ENCODE data around the gene MKLN1.
"Not testable (repeated sequence)": the region's sequence is repeated elsewhere in the genome, so short reads cannot be mapped to it uniquely, and the experiment has no call there.

Gene MKLN1

DNA sequence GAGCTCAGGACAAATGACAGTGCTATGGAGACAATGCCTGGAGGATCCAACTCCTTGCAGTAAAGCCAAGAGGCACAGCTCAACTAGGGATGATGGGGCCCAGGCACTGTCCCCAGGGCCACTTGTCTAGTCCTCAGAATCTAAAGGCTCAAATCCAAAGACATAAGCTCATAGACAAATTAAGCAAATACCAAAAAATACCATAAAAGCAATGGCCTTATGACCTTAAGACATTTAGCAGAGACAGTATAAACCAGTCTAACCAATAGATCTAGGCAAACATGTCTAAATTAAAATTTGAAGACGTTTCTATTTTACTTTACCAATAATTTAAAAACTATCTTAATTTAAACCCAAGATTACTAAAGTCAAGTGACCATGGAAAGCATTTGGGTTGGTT, 14.8 kb upstream of the MKLN1 start:
- DNase-seq (ENCODE audit: low read depth in 2 of 2), result no peak

DNA sequence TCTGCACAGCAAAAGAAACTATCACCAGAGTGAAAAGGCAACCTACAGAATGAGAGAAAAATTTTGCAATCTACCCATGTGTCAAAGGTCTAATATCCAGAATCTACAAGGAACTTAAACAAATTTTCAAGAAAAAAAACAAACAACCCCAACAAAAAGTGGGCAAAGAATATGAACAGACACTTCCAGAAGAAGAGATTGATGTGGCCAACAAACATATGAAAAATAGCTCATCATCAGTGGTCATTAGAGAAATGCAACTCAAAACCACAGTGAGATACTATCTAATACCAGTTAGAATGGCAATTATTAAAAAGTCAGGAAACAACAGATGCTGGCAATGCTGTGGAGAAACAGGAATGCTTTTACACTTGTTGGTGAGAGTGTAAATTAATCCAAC, 7.1 kb upstream of the MKLN1 start:
- no peak for DNase-seq (ENCODE audit: low read depth in 2 of 2)

DNA sequence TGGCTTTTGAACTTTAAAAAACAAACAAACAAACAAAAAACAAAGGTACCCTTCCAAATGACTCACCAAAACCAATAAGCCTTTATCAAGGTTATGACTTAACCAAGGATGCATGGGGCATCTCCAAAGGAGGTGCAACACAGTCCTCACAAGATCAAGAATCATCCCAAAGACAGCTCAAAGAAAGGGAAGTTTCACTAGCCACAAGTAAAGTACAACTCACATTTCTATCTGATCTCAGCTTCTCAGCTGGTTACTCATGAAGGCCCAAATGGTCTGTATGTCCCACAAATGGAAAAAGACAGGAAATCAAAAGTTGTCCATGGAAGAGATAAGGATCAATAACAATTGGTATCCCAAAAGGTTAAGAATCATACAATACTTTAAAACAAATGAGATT, 6.0 kb upstream of the MKLN1 start:
- no peak for DNase-seq (ENCODE audit: low read depth in 2 of 2)

DNA sequence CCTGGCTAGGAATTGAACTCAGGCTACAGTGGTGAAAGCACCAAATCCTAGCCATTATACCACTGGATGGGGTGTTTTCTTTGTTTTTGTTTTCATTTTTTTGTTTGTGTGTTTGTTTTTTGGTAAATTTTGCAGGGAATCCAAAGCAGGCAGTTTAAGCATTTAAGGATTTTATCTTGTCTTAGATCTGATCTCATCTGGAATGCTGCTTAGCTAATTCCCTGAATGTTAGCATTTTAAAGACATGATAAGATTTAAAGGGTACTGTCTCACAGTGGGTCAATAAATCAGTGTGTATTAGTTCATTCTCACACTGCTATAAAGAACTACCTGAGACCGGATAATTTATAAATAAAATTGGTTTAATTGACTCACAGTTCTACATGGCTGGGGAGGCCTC, 5.6 kb upstream of the MKLN1 start:
- no peak for DNase-seq (ENCODE audit: low read depth in 2 of 2)

DNA sequence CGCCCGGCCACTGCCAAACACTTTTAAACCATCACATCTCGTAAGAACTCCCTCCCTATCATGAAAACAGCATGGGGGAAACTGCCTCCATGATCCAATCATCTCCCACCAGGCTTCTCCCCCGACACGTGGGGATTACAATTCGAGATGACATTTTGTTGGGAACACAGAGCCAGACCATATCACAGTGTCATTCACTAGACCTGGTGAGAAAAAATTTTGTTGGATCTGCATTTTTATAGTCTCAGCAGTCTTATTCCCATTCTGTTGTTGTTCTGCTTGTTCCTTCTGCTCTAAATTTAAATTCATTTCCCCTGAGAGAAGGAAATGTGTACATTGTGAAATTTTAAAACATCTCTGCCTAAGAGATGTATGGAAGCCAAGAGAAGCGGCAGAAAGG, 4.8 kb upstream of the MKLN1 start:
- no peak for DNase-seq (ENCODE audit: low read depth in 2 of 2)

DNA sequence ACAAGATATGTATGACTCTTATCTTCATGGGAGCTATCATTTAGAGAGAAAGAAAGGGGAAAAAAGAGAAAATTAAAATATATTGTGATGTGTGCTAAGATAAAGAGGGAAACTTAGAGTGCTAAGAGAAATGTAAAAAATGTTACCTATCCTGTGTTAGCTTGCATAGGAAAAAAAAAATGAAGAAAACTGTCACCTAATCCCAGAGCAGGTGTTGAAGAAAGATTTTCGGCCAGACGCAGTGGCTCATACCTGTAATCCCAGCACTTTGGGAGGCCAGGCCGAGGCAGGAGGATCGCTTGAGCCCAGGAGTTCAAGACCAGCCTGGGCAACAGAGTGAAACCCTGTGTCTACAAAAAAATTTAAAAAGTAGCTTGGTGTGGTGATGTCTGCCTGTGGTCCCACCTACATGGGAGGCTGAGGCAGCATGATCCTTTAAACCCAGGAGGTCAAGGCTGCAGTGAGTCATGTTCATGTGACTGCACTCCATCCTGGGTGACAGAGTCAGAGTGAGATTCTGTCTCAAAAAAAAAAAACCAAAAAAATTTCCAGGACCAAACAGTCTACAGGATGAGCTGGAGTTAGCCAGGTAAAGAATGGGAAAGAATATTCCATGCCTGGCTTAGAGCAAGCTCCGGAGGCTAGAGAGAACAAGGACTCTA, 2.4 kb upstream of the MKLN1 start:
- no peak for DNase-seq (ENCODE audit: low read depth in 2 of 2)

DNA sequence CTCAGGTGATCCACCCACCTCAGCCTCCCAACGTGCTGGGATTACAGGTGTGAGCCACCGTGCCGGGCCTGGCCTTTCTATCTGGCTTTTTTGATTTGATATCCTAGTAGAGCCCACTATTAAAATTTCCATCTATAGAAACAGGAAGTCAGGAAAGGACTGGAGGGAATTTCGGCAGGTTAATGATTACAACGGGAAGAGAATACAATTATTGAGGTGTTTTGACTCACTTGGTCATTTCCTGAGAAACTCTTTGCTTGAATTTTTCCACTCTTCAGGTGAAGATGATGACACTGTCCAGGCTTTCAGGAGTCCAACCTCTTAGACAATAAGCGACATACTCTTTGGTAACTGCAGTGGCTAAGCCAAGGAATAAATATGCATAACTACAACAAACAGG, 1.1 kb upstream of the MKLN1 start:
- no peak for DNase-seq (ENCODE audit: low read depth in 2 of 2)

DNA sequence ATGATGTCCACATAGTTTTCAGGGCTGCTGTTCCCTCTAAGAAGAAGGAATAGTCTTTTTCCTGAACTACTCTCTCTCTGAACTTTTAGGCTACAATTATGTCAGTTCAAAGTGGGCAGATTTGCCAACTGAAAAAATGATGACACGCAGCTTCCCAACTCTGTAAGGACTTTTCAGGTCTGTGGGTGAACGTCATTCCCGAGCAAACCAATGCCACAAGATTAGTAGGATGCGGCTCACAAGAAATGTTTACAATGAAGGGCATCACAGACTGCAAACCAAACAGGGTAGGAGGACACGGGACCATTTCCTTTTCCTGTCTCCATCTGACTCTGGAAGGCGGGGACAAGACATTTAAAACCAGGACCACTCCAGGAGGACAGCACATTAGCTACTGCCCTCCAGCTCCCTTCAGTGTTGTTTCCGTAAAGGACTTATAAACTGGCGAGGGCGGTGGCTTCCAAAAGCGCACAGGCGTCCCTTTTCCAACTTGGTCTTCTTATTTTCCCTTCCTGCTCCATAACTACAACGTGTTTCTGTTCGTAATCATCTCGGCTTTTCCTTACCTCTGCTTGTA, 539 bp upstream of the MKLN1 start:
- DNase-seq (ENCODE audit: low read depth in 2 of 2), result peak; percentile 24 to 30

DNA sequence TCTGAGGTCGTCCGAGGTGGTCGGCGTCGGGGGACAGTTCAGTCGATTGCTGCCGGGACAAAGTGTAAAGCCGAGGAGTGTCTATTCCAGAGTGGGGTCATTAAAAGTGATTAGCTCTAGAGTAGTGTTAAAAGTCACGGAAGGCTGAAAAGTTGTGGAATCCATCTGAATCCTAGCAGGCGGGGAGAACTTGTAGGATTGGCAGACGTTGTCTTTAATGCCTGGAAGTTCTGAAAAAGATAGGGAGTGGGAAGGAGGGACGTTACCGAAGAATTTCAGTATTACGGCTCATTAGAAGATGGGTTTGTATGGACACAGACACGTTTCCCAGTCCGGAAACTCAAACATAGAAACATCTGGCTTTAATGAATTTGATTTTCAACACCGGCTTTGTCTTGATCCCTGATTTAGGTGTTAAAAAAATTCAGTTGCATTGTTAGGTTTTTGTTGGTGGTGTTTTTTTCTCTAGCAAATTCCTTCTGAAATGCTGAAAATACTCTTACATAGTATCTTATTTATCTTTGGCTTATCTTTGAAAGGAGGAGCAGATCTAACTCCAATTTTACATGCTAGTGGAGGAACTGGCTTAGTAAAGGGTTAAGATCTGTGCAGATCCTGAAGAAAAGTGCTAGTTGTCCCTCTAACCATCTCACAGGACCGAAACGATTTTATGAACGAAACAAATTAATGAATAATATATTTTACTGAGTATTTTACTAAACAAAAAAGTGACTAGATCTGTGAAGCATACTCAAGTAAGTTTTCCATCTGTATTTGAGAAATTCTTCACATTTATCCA, 900 bp downstream of the MKLN1 start:
- peak; percentile 28 to 31 for DNase-seq (ENCODE audit: low read depth in 2 of 2)

DNA sequence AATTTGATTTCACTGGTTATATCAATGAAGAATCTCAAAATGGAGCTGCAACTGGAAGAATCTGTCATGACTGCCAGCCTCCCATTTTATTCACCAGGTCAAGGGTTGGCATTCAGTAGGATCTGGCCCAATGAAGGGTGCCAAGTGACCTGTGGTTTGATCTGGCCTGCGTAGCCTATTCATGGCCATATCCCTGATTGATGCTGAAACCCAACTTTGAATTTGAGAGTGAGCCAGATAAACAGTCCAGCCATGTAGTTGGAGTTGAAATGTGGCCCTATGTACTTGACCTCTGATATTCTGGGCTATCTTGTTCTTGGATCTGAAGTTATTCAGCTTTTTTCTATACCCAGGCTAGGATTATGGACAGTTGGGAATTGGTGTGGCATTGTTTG, 1.5 kb downstream of the MKLN1 start:
- no peak for DNase-seq (ENCODE audit: low read depth in 2 of 2)

DNA sequence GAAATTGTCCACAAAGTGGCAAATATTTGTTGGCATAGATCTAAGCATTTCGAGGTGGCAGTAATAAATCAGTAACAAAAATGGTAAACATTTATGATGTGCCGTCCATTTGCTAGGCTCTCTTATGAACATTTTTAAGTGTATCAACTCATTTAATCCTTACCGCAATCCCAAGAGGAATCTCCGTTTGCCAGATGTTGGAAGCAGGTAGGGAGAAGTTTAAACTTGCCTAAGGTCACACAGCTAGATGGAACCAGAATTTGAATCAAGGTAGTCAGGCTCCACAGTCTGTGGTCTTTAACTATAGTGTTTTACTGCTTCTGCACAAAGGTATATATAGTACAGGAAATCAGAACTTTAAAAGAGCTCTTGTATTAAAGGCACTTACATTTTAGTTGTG, 2.6 kb downstream of the MKLN1 start:
- DNase-seq (ENCODE audit: low read depth in 2 of 2), result no peak

DNA sequence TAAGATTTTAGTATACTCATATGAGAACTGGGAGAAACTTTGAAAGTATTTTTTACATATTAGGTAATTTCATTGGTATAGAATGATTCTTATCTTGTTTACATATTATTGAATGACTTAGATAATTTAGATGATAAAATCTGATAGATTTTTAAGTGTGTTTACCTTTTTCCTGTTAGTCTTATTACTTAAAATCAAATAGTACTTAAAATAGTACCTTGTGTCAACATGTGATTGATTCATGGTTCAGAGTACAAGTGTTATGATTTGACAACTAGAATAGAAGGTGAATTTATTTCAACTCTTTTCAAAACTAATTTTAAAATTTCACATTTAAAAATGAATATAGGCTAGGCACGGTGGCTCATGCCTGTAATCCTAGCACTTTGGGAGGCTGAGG, 4.1 kb downstream of the MKLN1 start:
- no peak for DNase-seq (ENCODE audit: low read depth in 2 of 2)

DNA sequence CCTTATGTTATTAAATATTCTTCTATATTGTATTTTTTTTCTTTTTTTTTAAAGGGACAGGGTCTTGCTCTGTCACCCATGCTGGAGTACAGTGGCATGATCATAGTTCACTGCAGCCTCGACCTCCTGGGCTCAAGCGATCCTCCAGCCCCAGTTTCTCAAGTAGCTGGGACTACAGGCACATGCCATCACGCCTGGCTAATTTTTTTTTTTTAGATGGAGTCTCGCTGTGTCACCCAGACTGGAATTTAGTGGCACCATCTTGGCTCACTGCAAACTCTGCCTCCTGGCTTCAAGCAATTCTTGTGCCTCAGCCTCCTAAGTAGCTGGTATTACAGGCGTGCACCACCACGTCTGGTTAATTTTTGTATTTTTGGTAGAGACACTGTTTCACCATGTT, 5.1 kb downstream of the MKLN1 start:
- DNase-seq (ENCODE audit: low read depth in 2 of 2), result not testable (repeated sequence)

DNA sequence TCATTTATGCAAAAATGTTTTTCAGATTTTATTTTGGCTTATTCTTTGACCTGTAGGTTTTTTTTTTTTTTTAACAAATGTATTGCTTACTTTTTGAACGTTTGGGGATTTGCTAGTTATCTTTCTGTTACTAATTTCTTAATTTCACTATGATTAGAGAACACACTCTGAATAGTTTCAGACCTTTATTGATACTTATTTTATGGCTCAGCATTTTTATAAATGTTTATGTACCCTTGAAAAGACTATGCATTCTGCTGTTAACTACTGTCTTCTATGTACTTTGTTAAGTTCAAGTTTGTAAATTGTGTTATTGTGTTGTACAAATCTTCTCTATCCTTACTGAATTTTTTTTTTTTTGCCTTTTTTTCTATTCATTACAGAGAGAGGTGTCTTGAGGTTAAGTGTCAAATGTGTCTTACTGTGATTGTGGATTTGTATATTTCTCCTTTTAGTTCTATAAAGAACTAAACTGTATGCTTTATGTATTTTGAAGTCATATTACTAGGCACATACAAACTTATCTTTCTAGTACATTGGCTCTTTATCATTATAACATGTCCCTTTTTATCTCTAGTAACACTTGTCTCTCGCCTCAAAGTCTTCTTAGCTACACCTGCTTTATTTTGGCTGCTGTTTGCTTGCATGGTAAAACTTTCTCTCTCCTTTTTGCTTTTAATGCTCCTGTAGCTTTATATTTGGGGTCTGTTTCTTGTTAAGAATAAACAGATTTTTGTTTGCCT, 8.1 kb downstream of the MKLN1 start:
- DNase-seq (ENCODE audit: low read depth in 2 of 2), result no peak

DNA sequence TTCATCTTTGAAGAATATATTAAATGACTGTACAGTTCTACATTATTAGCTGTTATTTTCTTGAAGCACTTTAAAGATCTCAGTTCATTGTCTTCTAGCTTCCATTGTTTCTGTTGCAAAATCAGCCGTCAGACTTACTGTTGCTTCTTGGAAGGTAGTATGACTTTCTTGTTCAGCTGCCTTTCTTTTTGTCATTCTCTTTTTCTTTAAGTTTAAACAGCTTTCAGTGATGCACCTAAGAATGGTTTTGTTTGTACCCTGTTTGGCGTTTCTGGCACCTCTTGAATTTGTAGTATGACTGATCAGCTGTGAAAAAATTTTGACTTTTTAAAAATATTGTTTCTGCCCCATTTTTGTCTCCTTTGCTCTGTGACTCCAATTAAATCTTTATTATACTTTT, 9.3 kb downstream of the MKLN1 start:
- no peak for DNase-seq (ENCODE audit: low read depth in 2 of 2)

DNA sequence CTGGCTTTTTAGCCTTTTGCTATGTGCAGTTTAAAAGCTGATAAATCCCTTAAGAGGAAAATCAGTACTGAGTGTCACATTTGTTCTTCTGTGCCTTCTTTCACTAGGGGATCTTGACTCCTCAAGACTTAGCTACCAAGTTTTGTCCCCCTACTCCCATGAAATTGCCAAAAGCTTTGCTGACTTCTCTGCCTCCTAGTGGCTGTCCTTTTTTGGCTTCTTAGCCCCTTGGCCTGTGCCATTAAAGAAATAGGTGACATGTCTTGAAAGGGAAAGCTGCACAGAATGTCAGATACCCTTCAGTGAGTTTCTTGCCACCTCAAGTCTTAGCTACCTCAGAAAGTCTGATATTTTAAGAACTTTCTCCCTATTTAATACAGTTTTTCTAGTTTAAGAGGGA, 10.5 kb downstream of the MKLN1 start:
- no peak for DNase-seq (ENCODE audit: low read depth in 2 of 2)

DNA sequence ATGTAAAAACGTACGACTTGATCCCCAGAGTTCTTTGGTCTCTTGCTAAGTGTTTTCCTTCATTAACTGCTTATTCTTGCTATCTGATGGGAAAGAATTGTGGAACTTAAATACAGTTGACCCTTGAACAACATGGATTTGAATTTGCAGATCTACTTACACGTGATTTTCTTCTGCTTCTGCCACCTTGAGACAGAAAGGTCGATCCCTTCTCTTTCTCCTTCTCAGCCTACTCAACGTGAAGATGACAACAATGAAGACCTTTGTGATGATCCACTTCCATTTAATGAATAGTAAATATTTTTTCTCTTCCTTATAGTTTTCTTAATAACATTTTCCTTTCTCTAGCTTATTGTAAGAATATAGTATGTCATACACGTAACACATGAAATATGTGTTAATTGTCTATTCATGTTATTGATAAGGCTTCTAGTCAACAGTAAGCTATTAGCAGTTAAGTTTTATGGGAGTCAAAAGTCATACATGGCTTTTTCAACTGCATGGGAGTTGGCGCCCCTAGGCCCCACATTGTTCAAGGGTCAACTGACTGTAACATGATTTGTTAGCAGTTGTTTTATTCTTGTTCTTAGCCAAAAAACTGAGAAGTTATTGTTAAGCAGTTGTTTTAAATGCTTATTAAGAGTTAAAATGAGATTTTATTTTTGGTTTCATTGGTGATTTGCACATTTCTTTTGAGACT, 11.2 kb downstream of the MKLN1 start:
- no peak for DNase-seq (ENCODE audit: low read depth in 2 of 2)

DNA sequence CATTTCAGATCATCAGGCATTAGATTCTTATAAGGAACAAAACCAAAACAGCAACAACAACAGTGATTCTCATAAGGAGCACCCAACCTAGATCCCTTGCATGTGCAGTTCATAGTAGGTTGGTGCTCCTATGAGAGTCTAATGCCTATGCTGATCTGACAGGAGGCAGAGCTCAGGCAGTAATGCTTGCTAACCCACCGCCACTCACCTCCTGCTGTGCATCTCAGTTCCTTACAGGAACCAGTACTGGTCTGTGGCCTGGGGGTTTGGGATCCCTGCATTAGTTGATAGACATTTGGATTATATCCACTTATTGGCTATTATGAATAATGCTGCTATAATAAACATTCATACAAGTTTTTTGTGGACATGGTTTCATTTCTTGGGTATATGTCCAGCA, 14.0 kb downstream of the MKLN1 start:
- DNase-seq (ENCODE audit: low read depth in 2 of 2), result no peak

DNA sequence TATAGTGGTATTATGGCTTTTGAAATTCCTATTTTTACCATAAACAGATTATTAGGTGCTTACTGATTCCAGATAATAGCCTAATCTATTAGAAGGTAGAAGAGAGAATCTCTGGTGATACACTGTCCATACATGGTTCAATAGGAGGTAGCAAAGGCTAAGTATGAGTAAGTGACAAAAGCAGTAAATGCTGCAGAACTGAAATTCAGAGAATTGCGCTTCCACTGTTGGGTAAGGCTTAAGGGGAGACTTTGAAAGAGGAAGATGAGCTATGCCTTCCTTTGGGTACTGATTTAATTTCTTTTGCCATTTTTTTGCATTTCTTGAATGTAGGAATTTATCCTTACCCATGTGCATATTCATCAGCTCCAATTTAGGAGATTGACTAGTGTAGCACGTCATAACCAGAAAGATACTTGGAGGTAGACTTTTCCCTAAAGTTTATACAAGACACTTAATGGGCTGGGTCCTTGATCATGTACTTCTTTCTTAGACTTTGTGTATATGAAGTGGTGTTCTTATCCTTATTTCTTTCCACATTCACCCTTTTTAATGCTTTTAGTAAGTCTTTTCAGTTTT, 15.3 kb downstream of the MKLN1 start:
- no peak for DNase-seq (ENCODE audit: low read depth in 2 of 2)

DNA sequence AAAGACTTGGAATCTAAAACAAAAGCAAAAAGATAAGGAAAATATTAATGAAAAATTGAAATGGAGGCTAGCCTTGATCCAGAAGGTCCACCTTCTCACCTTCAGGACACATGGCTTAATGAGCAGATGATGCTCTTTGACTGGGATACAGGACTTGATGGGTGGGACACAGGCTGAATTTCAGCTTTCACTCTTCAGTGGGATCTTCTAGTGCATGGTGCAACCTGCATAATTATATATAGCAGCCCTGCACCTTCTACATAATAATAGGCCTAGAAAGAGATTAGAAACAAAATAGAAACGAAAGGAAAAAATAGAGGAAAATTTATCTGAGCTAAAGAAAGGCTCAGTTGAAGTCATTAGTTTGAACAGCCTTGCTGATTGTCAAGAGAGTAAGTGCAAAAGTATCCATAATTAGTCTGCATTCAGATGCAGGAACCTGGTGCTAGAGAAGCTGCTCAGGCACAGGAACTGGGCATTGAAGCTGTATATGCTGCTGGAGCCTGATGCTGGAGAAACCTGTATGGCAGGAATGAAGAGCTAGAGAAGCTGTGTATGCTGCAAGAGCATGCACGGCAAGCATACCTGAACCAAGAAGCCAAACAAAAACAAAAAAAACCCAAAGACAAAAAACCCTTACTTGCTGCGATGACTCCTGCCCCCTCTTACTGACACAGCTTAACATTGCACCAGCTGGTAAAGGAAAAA, 19.4 kb downstream of the MKLN1 start:
- no peak for DNase-seq (ENCODE audit: low read depth in 2 of 2)

DNA sequence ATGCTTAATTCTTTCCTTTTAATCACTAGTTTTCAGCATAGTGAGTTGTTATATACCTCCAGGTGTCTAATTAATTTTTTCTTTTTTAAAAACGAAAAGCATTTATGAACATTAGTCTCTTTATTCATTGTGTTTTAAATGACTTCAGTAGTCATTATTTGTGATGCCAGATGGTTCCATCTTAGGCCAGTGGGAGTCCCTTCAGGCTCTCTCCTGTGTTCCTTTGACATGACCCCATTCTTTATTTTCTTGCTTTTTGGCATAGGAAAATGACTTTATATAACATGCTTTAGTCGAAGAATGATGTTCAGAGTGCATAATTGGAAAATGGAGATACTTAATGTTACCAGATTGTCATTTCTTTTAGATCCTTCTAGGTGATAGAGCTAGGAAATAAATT, 24.4 kb downstream of the MKLN1 start:
- DNase-seq (ENCODE audit: low read depth in 2 of 2), result no peak

Measured in fibroblast of skin of left quadriceps (primary cell).